SKM-1 (cell line): Measurements from ENCODE around the gene ZNF467.

Experiments
- DNase-seq: peaks from one replicate; lab custom pipeline; 2025; ENCODE audit not compliant: unreplicated experiment; lab: John Stamatoyannopoulos, UW

Gene ZNF467

DNA sequence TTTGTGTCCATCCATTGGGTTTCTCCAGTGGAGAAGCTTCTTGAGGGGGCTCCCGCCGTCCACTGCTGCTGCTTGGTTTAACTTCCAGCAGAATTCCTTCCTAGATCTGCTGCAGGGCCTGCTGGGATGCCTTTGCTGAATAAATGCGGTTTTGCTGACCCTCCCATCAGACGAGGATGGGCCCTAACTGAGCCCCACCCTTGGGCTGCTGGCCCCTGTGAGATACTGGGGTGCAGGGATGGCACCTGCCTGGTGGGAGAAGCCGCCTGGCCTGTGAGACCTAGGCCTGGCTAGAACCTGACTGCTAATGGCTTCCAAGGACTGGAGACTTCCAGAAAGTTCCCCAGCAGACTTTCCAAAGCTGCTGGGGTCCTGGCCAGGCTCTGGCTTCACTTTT lies 43.8 kb downstream of the ZNF467 start:
- no peak for DNase-seq

DNA sequence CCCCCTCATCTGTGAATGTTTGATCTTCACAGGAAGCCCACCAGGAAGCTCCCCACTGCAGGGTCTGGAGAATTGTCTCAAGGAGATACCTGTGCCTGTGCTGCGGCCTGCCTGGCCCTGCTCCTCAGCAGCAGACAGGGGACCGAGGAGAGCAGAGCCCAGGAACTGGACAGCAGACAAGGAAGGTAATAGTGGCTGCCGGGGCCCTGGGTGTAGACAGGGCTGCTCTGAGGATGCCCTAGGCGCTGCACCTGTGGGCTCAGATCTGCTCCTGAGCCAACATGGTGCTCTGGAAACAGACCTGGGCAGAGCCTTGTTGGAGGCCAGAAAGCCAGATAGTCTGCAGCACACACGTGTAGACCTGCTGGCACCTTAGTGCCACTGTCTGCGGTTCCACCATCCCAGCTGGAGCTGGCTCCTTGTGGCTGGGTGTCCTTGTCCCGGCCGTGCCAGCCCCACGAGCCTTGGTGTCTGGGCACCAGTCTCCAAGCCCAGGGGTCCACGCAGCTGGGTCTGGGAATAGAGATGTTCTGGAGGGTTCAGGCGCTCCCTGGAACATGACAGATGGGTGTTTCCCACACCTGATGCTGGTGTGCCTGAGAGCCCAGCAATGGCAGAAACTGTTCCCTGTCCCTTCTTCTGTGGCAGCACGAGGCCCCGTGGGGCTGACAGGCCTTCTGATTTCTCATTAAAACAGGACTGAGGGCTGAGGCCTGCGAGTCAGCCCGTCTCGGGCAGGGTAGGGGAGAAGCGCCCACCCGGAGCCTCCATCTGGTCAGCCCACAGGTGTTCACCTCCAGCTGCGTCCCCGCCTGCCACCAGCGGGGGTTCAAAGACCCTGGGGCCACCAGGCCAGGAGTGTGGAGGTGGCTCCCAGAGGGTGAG lies 44.7 kb downstream of the ZNF467 start:
- no peak for DNase-seq

DNA sequence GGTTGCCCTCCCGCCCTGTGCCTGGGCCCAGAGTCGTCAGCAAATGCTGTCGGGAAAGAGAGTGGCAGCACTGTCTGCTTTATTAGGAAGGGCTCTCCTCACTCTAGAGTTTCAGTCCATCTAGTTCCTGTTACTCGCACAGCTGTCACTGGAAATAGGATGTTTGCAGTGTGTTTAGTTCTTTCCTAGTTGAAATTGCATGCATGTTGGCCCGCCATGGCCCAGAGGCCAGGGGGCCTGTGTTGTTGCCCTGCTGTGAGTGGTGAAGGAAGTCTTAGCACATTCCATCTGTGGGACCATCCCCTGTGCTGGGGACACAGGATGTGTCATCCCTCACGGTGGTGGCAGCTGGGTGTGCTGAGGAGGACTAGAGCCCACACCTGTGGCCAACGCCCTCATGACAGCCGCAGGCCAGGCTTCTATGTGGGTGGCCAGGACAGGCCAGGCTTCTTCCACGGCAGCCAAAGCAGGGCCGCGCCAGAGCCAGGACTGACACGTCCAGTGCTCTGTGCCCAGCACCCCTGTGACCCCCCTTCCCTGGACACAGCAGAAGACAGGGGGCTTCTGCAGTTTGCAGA lies 45.4 kb downstream of the ZNF467 start:
- no peak for DNase-seq

DNA sequence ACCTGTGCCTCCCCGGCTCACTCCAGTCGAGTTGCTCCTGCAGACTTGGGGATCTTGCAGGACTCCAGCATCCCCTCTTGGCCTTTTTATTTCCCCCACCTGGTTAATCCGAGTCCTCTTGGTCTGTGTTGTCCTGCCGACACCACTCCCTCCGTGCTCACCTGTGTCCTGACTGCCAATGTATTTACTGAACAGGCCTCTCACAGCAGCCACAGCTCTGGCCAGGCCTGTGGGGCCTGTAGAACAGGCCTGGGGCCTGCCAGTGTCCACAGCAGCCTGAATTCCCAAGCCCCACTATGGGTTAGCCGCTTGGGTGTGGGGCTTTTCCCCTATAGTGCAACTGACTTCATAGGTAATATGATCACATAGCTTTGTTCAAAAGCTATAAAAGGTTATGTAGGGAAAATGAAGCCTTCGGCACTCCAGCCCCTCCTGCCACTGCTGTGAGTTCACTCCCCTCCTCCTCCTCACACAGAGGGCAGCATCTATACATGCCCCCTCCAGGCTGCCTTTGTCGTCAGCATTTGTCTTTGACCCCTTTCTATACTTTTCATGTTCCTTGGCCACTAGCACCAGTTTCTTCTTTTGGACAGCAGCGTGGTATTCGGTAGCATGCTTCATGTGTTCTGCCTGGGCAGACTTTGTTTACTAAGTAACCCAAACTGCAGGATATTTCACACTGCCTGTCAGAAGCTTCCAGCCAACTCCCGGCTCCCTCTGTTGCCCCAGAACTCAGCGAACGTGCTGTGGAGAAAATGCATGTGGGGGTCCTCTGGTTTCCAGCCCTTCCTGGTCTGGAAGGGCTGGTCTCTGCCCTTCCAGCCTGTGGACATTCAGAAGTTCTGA lies 46.1 kb downstream of the ZNF467 start:
- DNase-seq, result no peak

DNA sequence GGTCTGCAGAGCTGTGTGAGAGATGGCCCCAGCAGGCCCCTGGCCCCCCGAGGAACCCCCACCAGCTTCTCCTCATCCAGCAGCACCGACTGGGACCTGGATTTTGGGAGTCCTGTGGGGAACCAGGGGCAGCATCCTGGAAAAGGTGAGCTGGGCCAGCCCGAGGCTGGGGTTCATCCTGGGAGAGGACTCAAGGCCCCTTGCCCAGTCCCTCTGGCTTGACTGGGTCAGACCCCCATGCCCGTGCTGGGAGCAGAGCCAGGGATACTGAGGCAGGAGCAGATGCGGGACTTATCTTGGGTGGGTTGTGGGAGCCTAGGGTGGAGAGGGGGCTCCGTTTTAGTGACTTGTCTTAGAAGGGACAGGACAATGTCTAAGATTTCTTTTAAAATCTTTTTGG lies 47.5 kb downstream of the ZNF467 start:
- DNase-seq, result no peak

DNA sequence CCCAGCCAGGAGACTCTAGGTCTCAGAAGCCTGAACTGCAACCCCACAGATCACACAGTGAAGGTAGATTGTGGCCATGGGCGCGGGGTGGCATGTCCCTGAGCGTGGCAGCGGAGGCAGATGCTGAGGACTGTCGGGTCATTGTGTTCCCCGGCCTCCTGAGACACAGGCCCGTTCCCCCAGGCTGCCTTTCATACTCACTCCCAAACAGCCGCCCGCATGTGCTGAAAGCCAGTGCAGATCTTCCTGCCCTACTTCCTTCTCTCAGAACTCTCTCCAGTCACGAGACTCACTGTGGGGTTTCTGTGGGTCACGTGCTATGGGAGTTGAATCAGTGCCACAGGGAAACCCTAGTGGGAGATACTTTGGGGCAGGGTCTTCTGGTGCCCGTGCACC lies 48.0 kb downstream of the ZNF467 start:
- no peak for DNase-seq

DNA sequence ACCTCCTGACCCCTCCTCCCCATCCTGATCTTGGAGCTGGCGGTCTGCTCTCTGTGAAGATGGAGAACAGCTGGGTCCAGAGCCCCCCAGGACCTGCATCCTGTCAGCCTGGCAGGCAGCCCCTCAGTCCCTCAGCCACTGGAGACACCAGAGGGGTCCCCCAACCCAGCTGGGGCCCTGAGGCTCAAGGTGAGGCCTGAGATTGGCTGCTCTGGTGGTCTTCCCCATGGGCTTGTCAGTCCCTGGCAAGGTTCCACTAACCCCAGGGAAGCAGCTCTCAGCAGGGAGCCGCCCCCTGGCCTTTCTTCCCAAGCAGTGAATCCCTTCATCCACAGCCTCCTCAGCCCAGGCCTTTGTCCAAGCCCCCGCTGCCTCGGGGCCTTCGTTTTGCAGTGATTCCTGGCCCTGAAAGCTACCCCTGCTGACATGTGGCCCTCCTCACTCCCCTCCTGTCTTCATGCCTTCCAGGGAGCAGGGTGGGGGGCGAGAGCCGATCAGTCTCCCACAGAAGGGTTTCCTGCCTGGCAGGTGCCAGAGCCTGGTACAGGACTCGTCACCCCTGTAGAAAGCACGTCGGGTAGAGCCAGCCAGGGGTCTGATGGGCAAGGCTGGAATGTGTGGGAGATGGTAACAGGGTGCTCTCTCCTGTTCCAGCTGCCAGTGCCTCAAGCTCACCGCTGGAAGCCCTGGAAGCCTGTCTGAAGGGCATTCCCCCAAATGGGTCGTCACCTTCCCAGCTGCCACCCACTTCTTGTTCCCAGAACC lies 48.5 kb downstream of the ZNF467 start:
- DNase-seq, result no peak

DNA sequence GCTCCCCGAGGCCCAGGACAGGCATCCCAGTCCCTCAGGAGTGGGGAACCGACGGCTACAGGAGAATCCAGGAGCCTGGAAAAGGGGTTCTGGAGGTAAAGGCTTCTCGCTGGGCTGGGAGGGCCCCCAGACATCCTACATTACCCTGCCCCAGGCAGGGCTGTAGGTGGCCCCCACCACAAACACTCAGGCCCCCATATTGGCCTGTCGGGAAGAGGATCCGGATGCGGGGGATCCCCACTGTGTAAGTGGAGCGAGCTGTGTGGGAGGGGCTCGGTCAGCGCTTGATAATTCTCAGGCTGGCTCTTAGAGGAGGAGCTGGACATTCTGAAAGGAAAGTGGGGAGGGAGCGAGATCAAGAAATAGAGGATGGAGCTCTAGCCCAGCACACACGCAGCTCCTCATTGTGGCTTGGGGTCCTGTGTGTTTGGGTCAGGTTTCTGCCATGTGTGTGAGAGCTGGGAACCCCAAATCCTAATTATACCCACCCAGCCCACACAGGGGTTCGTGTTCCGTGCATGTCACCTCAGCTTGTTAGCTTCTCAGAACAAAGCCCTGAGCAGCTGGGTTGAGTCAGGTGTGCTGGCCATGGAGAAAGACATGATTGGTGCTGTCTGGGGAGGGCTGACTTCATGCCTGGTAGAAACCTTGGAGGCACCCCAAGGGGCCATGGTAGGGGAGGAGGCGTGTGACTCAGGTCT lies 49.4 kb downstream of the ZNF467 start:
- no peak for DNase-seq

DNA sequence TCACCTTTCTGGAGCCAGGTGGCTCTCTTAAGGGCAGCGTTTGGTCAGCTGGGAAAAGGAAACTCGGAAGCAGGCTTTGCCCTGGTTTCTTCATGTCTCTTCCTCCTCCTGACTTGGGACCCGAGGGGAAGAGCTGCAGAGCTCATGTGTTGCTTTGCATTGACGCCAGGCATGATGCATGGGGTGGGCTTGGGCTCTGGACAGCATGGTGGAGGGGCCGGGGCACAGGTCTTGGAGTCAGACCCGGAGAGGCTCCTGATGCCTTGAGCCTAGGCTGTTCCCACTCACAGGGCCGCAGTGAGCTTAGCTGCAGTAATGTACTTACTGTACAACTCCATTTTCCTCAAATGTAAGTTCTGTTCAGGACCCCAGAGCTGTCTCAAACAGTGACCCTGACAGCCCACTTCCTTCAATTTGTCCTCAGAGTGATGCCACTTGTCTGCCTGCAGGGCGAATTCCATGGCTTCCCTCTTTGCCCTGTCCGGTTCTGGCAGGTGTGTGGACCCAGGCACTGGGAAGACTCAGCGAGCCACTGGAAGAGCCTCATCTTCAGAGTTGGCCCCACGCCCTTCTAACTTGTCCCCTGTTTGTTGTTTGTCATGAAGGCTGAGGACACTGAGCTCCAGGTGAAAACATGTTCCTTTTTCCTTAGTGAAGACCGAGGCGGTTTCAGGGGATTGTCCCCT lies 50.2 kb downstream of the ZNF467 start:
- DNase-seq, result no peak

DNA sequence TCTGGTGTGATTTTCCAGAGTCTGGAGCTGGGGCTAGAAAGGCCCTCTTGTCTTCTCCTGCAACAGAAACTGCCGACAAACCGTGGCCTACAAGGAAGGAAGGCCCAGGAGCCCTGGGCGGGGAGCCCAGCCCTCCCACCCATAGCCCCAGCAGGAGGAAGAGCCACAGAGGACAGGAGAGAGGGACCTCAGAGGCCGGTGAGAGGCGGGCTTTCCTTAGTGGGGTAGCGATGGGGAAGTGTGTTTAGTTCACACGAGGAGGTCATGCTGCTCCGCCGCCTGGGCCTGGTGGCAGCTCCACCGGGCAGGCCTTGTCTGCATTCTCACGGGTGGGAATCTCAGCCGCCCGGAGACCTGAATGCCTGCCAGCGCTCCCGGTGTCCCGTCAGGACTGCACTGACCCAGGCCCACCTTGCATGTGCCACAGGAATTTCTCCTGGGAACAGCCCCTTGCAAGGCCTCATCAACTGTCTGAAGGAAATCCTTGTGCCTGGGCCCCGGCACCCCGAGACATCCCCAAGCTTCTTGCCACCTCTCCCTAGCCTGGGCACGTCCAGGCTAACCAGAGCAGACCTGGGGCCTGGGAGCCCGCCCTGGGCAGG lies 50.9 kb downstream of the ZNF467 start:
- no peak for DNase-seq

DNA sequence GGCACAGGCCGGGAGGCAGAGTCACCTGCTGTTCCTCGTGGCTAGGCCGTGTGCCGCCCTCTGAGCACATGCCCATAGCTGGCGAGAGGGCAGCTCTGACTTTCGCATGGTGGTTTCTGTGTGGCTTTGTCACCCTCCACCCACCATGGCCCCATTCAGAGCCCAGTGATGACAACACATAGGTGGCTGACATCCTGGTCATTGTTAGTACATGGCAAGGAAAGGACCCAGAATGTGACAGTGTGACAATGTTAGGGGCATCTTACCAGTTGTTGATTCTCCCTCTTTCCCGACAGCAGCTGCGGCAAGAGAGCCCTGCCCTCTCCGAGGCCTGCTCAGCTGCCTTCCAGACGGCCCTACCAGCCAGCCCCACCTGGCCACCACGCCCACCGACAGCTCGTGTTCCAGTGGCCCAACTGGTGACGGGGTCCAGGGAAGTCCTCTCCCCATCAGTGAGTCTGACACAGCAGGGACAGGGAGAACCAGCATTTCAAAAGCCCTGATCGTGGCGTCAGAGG lies 52.2 kb downstream of the ZNF467 start:
- no peak for DNase-seq

DNA sequence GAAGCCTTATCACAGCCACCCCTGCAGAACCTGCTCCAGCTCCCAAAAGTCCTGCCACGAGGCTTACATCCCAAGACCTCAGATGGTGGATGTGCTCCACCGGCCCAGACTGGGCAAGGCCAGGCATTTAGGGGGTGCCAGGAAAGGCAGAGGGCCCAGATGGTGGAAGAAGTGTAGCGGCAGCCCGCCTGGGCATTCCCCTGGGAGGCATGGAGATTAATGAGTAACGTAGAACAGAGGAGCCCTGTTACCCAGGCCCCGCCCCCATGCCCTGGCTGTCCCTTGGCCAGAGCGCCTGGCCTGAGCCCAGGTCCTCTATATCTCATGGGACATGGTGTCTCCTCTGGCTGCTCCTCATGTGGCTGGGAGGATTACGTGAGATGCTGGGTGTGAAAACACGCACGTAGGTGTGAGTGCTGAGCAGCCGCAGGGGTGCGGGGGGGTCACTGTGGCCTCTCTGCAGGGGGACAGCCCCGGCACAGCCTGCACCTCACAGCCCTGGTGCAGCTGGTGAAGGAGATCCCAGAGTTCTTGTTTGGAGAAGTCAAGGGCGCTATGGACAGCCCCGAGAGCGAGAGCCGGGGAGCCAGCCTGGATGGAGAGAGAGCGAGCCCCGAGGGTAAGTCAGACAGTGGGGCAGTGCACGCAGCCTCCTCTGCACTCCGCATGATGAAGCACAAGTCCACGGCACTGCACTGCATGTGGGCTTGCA lies 52.9 kb downstream of the ZNF467 start:
- DNase-seq, result no peak

DNA sequence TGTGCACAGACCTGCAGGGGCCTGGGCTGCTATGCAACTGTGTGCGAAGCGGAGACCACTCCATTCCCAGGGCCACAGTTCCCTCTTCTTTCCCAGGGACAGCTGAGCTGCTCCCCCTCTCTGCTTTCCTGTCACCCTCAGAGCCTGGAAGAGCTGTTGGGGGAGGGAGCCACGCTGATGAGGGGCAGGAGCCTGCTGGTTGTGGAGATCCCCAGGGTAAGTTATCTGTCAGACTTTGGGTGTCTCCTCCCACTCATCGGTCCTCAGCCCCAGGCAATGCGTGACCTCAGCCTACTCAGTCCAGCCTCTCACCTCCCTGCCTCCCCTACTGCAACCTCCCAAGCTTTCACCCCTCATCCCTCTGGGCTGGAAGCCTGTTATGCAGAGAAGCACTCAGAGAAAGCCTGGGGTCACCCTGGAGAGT lies 53.5 kb downstream of the ZNF467 start:
- no peak for DNase-seq

DNA sequence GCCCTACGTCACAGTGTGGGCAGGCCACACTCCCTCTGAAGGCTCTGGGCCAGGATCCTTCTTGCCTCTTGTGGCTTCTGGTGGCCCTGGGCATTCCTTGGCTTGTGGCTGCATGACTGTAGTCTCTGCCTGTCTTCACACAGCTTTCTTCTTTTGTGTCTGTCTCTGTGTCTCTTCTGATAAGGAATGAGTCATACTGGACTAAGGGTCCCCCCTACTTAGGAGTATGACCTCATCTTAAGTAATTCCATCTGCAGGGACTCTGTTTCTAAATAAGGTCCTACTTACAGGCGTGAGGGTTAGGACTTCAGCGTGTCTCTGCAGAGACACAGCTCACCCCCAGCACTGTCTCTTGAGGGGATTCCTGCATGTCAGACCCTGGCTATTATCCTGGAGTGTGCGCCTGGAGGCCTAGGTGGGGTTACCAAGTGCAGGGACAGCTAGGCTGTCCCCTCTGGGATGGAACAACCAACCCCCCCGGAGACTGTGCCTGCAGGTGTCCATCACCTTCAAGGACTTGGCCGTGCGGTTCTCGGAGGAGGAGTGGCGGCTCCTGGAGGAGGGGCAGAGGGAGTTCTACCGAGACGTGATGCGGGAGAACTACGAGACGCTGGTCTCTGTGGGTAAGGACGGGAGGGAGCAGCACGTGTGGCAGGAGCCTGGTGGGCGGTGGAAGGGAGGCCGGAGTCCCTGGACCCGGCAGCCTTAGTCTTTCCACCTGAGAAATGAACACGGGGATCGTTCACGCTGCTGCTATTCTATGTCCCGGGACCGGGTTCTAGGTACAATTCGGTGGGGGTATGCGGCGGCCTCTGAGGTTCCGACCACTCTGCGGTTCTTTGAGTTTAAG lies 54.1 kb downstream of the ZNF467 start:
- DNase-seq, result no peak

DNA sequence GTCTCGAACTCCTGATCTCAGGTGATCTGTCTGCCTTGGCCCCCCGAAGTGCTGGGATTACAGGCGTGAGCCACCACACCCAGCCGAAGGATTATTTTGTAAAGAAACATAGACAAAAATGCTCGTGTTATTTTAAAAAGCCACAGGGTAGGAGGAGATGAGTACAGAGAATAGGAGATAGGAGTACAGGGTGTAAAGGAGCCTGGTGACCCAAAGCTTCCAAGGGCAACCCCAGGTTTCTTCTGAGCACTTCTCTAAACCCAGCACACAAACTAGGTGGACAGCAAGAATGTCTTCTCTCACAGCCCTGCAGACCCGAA lies 54.7 kb downstream of the ZNF467 start:
- DNase-seq, result no peak

DNA sequence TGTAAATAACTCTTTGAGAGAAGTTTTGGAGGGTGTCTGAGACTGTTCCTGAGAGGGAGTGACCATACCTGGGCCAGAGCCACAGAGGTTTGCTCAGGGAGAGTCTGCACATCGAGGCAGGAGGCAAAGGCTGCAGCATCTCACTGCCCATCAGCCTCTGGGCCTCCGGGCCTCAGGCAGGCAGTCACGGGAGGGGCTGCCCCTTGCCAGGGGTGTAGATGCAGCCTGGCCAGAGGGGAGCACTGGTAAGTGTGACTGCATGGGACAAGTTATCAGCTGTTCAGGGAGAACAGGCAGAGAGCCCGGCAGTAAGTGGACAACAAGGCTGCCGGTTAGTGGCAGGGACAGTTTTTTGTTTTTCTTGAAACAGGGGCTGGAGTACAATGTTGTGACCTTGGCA lies 55.9 kb downstream of the ZNF467 start:
- DNase-seq, result no peak

DNA sequence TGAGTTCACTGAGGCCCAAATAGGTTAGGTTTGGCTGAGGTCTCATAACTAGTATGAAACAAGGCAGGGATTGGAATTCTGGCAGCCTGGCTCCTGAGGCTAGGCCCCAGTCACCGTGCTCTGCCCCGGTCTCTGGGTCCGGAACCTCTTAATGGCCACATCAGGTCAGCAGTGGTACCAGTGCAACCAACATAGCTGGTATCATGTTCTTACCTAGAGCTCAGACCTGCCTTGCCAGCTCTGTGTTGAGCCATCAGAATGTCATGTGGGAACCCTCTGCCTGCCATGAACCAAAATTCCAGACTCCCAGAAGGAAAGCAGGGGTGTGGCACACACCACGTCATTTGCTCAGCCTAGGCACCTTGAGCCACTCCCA lies 56.5 kb downstream of the ZNF467 start:
- no peak for DNase-seq
